Measurements from ENCODE around the gene PRRT2. TPM values are rescaled to one million over a fixed set of nuclear protein-coding genes. Genes with fewer than 3 reads are reported as not detected.

PRRT2 gene
- total and polyA plus RNA-seq, 2 donors from 2014 or later, result 0.88 to 1.9 TPM

DNA sequence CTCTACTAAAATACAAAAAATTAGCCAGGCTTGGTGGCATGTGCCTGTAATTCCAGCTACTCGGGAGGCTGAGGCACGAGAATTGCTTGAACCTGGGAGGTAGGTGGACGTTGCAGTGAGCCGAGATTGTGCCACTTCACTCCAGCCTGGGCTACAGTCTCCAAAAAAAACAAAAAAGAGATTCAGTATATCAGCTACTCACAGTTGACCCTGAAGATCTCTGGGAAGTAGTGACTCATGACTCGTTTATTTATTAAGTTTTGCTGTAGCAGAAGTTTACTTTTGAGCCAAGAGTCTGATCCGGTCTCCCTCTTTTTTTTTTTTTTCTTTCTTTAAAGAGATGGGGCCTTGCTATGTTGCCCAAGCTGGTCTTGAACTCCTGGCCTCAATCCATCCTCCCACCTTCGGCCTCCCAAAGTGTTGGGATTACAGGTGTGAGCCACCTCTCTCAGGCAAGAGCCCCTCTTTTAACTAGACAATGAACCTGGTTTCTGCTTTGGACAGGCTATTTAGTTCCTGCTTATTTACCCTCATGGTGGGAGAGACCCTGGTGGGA lies 12.7 kb downstream of the PRRT2 start:
- intact Hi-C loops (cut with DNase I), result no loop called here
- DNase-seq, result no peak
- peaks cover 0 to 40% (median 18%) of the 10 kb centered on the region in 3 donors for H3K4me1 ChIP-seq (ENCODE audit: control insufficient read depth in 2 of 3, insufficient read depth in 2 of 3, low read depth in 1 of 3, low read length in 3 of 3)
- H3K27ac ChIP-seq (ENCODE audit: low read depth in 2 of 2, low read length in 2 of 2), result peak overlapping the region; percentile 26 to 70
- no peaks in the 10 kb centered on the region for H3K9me3 ChIP-seq (ENCODE audit: control insufficient read depth in 2 of 3, insufficient read depth in 1 of 3, low read length in 3 of 3)
- peak overlapping the region in 1 of 3 donors; percentile 13 for H3K4me3 ChIP-seq (ENCODE audit: low read length in 3 of 3)
- peaks cover 0 to 4% (median 0%) of the 10 kb centered on the region in 3 donors for H3K36me3 ChIP-seq (ENCODE audit: control insufficient read depth in 2 of 3, insufficient read depth in 3 of 3, low read length in 3 of 3)
- no peaks in the 10 kb centered on the region for H3K27me3 ChIP-seq (ENCODE audit: control insufficient read depth, insufficient read depth, low read length)
- peak overlapping the region in 1 of 3 donors; percentile 31 for H3K9ac ChIP-seq (ENCODE audit: low read length in 3 of 3)
- TF ChIP-seq, protein P1, sequence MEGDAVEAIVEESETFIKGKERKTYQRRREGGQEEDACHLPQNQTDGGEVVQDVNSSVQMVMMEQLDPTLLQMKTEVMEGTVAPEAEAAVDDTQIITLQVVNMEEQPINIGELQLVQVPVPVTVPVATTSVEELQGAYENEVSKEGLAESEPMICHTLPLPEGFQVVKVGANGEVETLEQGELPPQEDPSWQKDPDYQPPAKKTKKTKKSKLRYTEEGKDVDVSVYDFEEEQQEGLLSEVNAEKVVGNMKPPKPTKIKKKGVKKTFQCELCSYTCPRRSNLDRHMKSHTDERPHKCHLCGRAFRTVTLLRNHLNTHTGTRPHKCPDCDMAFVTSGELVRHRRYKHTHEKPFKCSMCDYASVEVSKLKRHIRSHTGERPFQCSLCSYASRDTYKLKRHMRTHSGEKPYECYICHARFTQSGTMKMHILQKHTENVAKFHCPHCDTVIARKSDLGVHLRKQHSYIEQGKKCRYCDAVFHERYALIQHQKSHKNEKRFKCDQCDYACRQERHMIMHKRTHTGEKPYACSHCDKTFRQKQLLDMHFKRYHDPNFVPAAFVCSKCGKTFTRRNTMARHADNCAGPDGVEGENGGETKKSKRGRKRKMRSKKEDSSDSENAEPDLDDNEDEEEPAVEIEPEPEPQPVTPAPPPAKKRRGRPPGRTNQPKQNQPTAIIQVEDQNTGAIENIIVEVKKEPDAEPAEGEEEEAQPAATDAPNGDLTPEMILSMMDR (IDR thresholded peaks at IDR 0.05; ENCODE audit: borderline replicate concordance, extremely low read depth, insufficient read depth), result no peak
- FAIRE-seq, result no peak

DNA sequence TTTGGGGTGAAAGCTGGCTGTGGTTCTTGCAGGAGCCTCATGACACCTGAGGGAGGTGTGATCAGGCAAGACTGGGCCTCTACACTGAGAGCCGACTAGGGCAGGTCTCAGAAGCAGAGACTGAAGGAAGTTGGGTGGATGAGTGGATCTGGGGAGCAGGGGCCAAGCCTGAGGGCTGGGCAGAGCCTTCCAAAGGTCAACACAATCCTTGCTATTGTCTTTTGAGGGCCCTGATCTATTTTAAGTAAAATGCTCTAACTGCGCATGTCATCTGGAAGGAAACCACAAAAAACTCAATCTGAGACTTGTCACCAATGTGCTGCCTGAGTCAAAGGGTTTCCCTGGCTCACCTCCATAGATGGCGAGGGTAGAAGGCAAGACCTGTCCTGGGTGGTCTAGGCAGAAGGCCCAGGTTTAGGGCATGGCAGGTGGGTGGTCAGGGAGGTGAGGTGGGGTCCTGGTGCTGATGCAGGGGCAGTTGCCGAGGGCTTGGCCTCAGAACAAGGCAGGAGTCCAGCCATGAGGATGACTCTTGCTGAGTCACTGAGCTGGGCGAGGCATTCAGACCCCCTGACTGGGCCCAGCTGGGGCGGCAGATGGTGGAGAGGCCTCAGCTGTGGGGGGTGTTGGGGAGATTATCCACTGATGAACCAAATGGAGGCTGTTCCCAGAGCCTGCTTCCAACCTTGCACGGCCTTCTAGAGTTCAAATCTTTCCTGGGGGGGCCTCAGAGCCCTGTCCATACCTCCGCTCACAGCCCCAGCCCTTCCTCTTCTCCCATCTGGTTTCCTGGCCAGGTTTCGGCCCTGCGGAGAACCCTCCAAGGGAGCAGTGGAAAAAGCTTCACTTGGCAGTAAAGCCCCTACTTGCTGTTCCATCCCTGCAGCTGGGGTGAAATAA lies 13.4 kb downstream of the PRRT2 start:
- H3K4me3 ChIP-seq (ENCODE audit: low read length in 3 of 3), result no peak overlapping the region

DNA sequence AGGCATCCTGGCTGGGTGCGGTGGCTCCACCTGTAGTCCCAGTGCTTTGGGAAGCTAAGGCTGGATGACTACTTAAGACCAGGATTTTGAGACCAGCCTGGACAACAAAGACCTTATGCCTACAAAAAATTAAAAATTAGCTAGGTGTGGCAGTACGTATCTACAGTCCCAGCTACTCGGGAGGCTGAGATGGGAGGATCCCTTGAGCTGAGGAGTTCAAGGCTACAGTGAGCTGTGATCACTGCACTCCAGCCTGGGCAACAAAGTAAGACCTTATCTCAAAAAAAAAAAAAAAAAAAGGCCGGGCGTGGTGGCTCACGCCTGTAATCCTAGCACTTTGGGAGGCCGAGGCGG lies 14.3 kb downstream of the PRRT2 start:
- no peak overlapping the region for H3K4me3 ChIP-seq (ENCODE audit: low read length in 3 of 3)
- no peaks in the 10 kb centered on the region for H3K27me3 ChIP-seq (ENCODE audit: control insufficient read depth, insufficient read depth, low read length)
- DNase-seq (no peak), FAIRE-seq (no peak)
- H3K4me1 ChIP-seq (ENCODE audit: control insufficient read depth in 2 of 3, insufficient read depth in 2 of 3, low read depth in 1 of 3, low read length in 3 of 3), result peaks cover 0 to 33% (median 13%) of the 10 kb centered on the region in 3 donors
- no peak overlapping the region for H3K9ac ChIP-seq (ENCODE audit: low read length in 3 of 3)
- peaks cover 0 to 9% (median 8%) of the 10 kb centered on the region in 3 donors for H3K36me3 ChIP-seq (ENCODE audit: control insufficient read depth in 2 of 3, insufficient read depth in 3 of 3, low read length in 3 of 3)
- peak overlapping the region in 1 of 2 donors; percentile 48 for H3K27ac ChIP-seq (ENCODE audit: low read depth in 2 of 2, low read length in 2 of 2)
- H3K9me3 ChIP-seq (ENCODE audit: control insufficient read depth in 2 of 3, insufficient read depth in 1 of 3, low read length in 3 of 3), result no peaks in the 10 kb centered on the region
- TF ChIP-seq, protein P1 (IDR thresholded peaks at IDR 0.05; ENCODE audit: borderline replicate concordance, extremely low read depth, insufficient read depth), result no peak
- intact Hi-C loops (cut with DNase I), result no loop called here

More for the DNA sequence above, 13.4 kb downstream of the PRRT2 start:
- intact Hi-C loops (cut with DNase I), result no loop called here
- FAIRE-seq (no peak), DNase-seq (peak in 1 of 5 donors; percentile 82)
- H3K36me3 ChIP-seq (ENCODE audit: control insufficient read depth in 2 of 3, insufficient read depth in 3 of 3, low read length in 3 of 3), result peaks cover 0 to 4% (median 4%) of the 10 kb centered on the region in 3 donors
- peaks cover 0 to 35% (median 13%) of the 10 kb centered on the region in 3 donors for H3K4me1 ChIP-seq (ENCODE audit: control insufficient read depth in 2 of 3, insufficient read depth in 2 of 3, low read depth in 1 of 3, low read length in 3 of 3)
- peak overlapping the region; percentile 48 to 70 for H3K27ac ChIP-seq (ENCODE audit: low read depth in 2 of 2, low read length in 2 of 2)
- no peaks in the 10 kb centered on the region for H3K9me3 ChIP-seq (ENCODE audit: control insufficient read depth in 2 of 3, insufficient read depth in 1 of 3, low read length in 3 of 3)
- TF ChIP-seq, protein P1 (IDR thresholded peaks at IDR 0.05; ENCODE audit: borderline replicate concordance, extremely low read depth, insufficient read depth), result no peak
- peak overlapping the region in 1 of 3 donors; percentile 31 for H3K9ac ChIP-seq (ENCODE audit: low read length in 3 of 3)
- H3K27me3 ChIP-seq (ENCODE audit: control insufficient read depth, insufficient read depth, low read length), result no peaks in the 10 kb centered on the region
